NCI-H524 treated with DMSO at 0.1 percent for 48 hours (cell line): ENCODE measurements around the gene TET3.

ENCODE experiments used
- DNase-seq: peaks from one replicate; lab custom pipeline; 2025; lab: John Stamatoyannopoulos, UW

Gene TET3

GRCh38 chr2:73965053-73965452 lies 19.7 kb upstream of the TET3 start:
- DNase-seq: no peak

GRCh38 chr2:73968357-73968937 lies 16.3 kb upstream of the TET3 start:
- DNase-seq: no peak

- no peak for DNase-seq
Measured at GRCh38 chr2:73969356-73969755, 15.4 kb upstream of the TET3 start.

- no peak for DNase-seq
Measured at GRCh38 chr2:73970141-73970803, 14.4 kb upstream of the TET3 start.

GRCh38 chr2:73970850-73971471 lies 13.7 kb upstream of the TET3 start:
- no peak for DNase-seq

- DNase-seq: no peak
Measured at GRCh38 chr2:73971722-73972121, 13.0 kb upstream of the TET3 start.

- no peak for DNase-seq
Measured at GRCh38 chr2:73972846-73973245, 11.9 kb upstream of the TET3 start.

- no peak for DNase-seq
Measured at GRCh38 chr2:73975731-73976130, 9.0 kb upstream of the TET3 start.

GRCh38 chr2:73976803-73977202 lies 7.9 kb upstream of the TET3 start:
- DNase-seq: no peak

GRCh38 chr2:73977466-73977865 lies 7.2 kb upstream of the TET3 start:
- DNase-seq: no peak

GRCh38 chr2:73979021-73979420 lies 5.7 kb upstream of the TET3 start:
- no peak for DNase-seq

GRCh38 chr2:73979686-73980085 lies 5.0 kb upstream of the TET3 start:
- DNase-seq: no peak

- no peak for DNase-seq
Measured at GRCh38 chr2:73980566-73980965, 4.1 kb upstream of the TET3 start.

- no peak for DNase-seq
Measured at GRCh38 chr2:73981081-73982001, 3.4 kb upstream of the TET3 start.

- DNase-seq: no peak
Measured at GRCh38 chr2:73982140-73982617, 2.5 kb upstream of the TET3 start.

- no peak for DNase-seq
Measured at GRCh38 chr2:73983322-73984202, 1.1 kb upstream of the TET3 start.

GRCh38 chr2:73984922-73985307 lies 205 bp downstream of the TET3 start:
- no peak for DNase-seq

- no peak for DNase-seq
Measured at GRCh38 chr2:73985308-73986084, 786 bp downstream of the TET3 start.

GRCh38 chr2:73986085-73986681 lies 1.5 kb downstream of the TET3 start:
- no peak for DNase-seq
